ENCODE results near the gene CACNA1G. TPM values are rescaled to one million over a fixed set of nuclear protein-coding genes. Genes with fewer than 3 reads are reported as not detected.

The CACNA1G gene
- total and polyA plus RNA-seq, 2 experiments from 2014 or later = 0.06 to 0.97 TPM

- H2AFZ ChIP-seq = no peak overlapping the region
- no peaks in the 10 kb centered on the region for H3K9me3 ChIP-seq (ENCODE audit: low read depth)
- no peak for TF ChIP-seq EZH2phosphoT487 (IDR thresholded peaks at IDR 0.05; ENCODE audit: insufficient read depth, low read depth)
- no peak for TF ChIP-seq EZH2 (IDR thresholded peaks at IDR 0.05; ENCODE audit: insufficient read depth, poor library complexity, severe bottlenecking)
- no peaks in the 10 kb centered on the region for H3K4me1 ChIP-seq (ENCODE audit: insufficient read depth)
- H3K9ac ChIP-seq = no peak overlapping the region
- no peaks in the 10 kb centered on the region for H4K20me1 ChIP-seq (ENCODE audit: insufficient read depth)
- WGBS, 2 experiments (ENCODE audit: low coverage in 1 of 2, low lambda C conversion rate in 2 of 2, missing lambda C conversion rate in 2 of 2) = 46 to 48% methylated on average over 12 to 13 of the region's 13 CpGs
- no peak overlapping the region for H3K4me3 ChIP-seq
- no peak overlapping the region for H3K27ac ChIP-seq
- no peaks in the 10 kb centered on the region for H3K79me2 ChIP-seq (ENCODE audit: insufficient read depth)
- no peaks in the 10 kb centered on the region for H3K27me3 ChIP-seq (replicated peaks; ENCODE audit: insufficient read depth)
- no peaks in the 10 kb centered on the region for H3F3A ChIP-seq (ENCODE audit: insufficient read depth)
- in situ Hi-C loops (cut with MboI) = no loop called here
- H3K9me2 ChIP-seq (ENCODE audit: insufficient read depth) = no peaks in the 10 kb centered on the region
- no peaks in the 10 kb centered on the region for H3K36me3 ChIP-seq (ENCODE audit: low read depth)
- H3K4me2 ChIP-seq (ENCODE audit: unreplicated experiment) = no peak overlapping the region
- DNase-seq = no peak
These were observed 41.4 kb downstream of the CACNA1G start for GRCh38 chr17:50601823-50602375.

DNA sequence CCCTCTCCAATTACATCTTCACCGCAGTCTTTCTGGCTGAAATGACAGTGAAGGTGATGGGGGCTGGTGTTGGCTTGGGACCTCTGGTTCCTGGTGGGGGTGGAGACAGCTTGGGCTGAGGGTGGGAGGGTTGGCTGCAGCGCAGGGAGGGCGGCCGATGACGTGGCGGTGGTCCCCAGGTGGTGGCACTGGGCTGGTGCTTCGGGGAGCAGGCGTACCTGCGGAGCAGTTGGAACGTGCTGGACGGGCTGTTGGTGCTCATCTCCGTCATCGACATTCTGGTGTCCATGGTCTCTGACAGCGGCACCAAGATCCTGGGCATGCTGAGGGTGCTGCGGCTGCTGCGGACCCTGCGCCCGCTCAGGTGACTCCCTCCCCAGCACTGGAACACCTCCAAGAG lies 42.3 kb downstream of the CACNA1G start:
- in situ Hi-C loops (cut with MboI) = no loop called here
- Histone ChIP-seq H3K27me3 (replicated peaks; ENCODE audit: insufficient read depth) (no peaks in the 10 kb centered on the region), H3K4me2 (ENCODE audit: unreplicated experiment) (no peak overlapping the region), H2AFZ (no peak overlapping the region), H3K9me3 (ENCODE audit: low read depth) (no peaks in the 10 kb centered on the region), H3F3A (ENCODE audit: insufficient read depth) (no peaks in the 10 kb centered on the region), H4K20me1 (ENCODE audit: insufficient read depth) (no peaks in the 10 kb centered on the region), H3K4me1 (ENCODE audit: insufficient read depth) (no peaks in the 10 kb centered on the region), H3K4me3 (no peak overlapping the region), H3K9ac (no peak overlapping the region), H3K79me2 (ENCODE audit: insufficient read depth) (no peaks in the 10 kb centered on the region), H3K9me2 (ENCODE audit: insufficient read depth) (no peaks in the 10 kb centered on the region), H3K36me3 (ENCODE audit: low read depth) (no peaks in the 10 kb centered on the region), H3K27ac (no peak overlapping the region)
- 88 to 90% methylated on average over 18 of the region's 18 CpGs for WGBS, 2 experiments (ENCODE audit: low coverage in 1 of 2, low lambda C conversion rate in 2 of 2, missing lambda C conversion rate in 2 of 2)
- TF ChIP-seq EZH2phosphoT487 (IDR thresholded peaks at IDR 0.05; ENCODE audit: insufficient read depth, low read depth) (no peak), EZH2 (IDR thresholded peaks at IDR 0.05; ENCODE audit: insufficient read depth, poor library complexity, severe bottlenecking) (no peak)
- DNase-seq = no peak

- H3K4me1 ChIP-seq (ENCODE audit: insufficient read depth) = no peaks in the 10 kb centered on the region
- H3K4me3 ChIP-seq = no peak overlapping the region
- no peak overlapping the region for H3K9ac ChIP-seq
- TF ChIP-seq EZH2phosphoT487 (IDR thresholded peaks at IDR 0.05; ENCODE audit: insufficient read depth, low read depth) (no peak), EZH2 (IDR thresholded peaks at IDR 0.05; ENCODE audit: insufficient read depth, poor library complexity, severe bottlenecking) (no peak)
- no peaks in the 10 kb centered on the region for H3F3A ChIP-seq (ENCODE audit: insufficient read depth)
- no peaks in the 10 kb centered on the region for H3K9me2 ChIP-seq (ENCODE audit: insufficient read depth)
- no peak overlapping the region for H2AFZ ChIP-seq
- in situ Hi-C loops (cut with MboI) = no loop called here
- 74 to 76% methylated on average over 9 of the region's 9 CpGs for WGBS, 2 experiments (ENCODE audit: low coverage in 1 of 2, low lambda C conversion rate in 2 of 2, missing lambda C conversion rate in 2 of 2)
- no peaks in the 10 kb centered on the region for H3K27me3 ChIP-seq (replicated peaks; ENCODE audit: insufficient read depth)
- no peak overlapping the region for H3K27ac ChIP-seq
- H3K36me3 ChIP-seq (ENCODE audit: low read depth) = no peaks in the 10 kb centered on the region
- H3K79me2 ChIP-seq (ENCODE audit: insufficient read depth) = no peaks in the 10 kb centered on the region
- no peak overlapping the region for H3K4me2 ChIP-seq (ENCODE audit: unreplicated experiment)
- DNase-seq = peak; percentile 13
- no peaks in the 10 kb centered on the region for H4K20me1 ChIP-seq (ENCODE audit: insufficient read depth)
- H3K9me3 ChIP-seq (ENCODE audit: low read depth) = no peaks in the 10 kb centered on the region
These were observed 42.8 kb downstream of the CACNA1G start for GRCh38 chr17:50603340-50603739.

- H3K79me2 ChIP-seq (ENCODE audit: insufficient read depth) = no peaks in the 10 kb centered on the region
- no peaks in the 10 kb centered on the region for H3K9me2 ChIP-seq (ENCODE audit: insufficient read depth)
- no peaks in the 10 kb centered on the region for H4K20me1 ChIP-seq (ENCODE audit: insufficient read depth)
- 17 to 20% methylated on average over 12 to 13 of the region's 13 CpGs for WGBS, 2 experiments (ENCODE audit: low coverage in 1 of 2, low lambda C conversion rate in 2 of 2, missing lambda C conversion rate in 2 of 2)
- no peak overlapping the region for H2AFZ ChIP-seq
- H3K4me3 ChIP-seq = no peak overlapping the region
- H3K9me3 ChIP-seq (ENCODE audit: low read depth) = no peaks in the 10 kb centered on the region
- H3F3A ChIP-seq (ENCODE audit: insufficient read depth) = no peaks in the 10 kb centered on the region
- H3K27ac ChIP-seq = no peak overlapping the region
- no peak overlapping the region for H3K4me2 ChIP-seq (ENCODE audit: unreplicated experiment)
- no peaks in the 10 kb centered on the region for H3K27me3 ChIP-seq (replicated peaks; ENCODE audit: insufficient read depth)
- no peaks in the 10 kb centered on the region for H3K4me1 ChIP-seq (ENCODE audit: insufficient read depth)
- no peaks in the 10 kb centered on the region for H3K36me3 ChIP-seq (ENCODE audit: low read depth)
- in situ Hi-C loops (cut with MboI) = no loop called here
- no peak overlapping the region for H3K9ac ChIP-seq
- TF ChIP-seq EZH2phosphoT487 (IDR thresholded peaks at IDR 0.05; ENCODE audit: insufficient read depth, low read depth) (no peak), EZH2 (IDR thresholded peaks at IDR 0.05; ENCODE audit: insufficient read depth, poor library complexity, severe bottlenecking) (no peak)
- DNase-seq = peak; percentile 39
These were observed 44.0 kb downstream of the CACNA1G start for GRCh38 chr17:50604513-50604912.

DNA sequence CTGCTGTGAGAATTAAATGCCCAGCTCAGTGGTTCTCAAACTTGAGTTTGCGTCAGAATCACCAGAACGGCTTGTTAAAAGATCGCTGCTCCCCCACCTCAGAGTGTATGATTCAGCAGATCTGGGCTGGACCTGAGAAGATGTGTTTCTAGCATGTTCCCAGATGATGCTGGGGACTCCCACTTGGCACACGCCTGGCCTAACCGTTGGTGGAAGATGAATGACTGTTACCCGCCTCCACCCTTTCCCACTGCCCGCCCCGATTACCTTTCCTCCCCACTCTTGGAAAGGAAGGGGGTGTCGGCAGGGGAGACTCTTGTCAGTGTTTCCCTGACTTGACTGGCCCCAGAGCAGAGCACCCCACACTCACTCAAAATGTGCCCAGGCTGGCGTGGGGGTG lies 44.9 kb downstream of the CACNA1G start:
- Histone ChIP-seq H3K36me3 (ENCODE audit: low read depth) (no peaks in the 10 kb centered on the region), H3K27ac (no peak overlapping the region), H2AFZ (no peak overlapping the region), H3K9ac (no peak overlapping the region), H3K9me2 (ENCODE audit: insufficient read depth) (no peaks in the 10 kb centered on the region), H3K4me1 (ENCODE audit: insufficient read depth) (no peaks in the 10 kb centered on the region), H3F3A (ENCODE audit: insufficient read depth) (no peaks in the 10 kb centered on the region), H3K4me3 (no peak overlapping the region), H3K9me3 (ENCODE audit: low read depth) (no peaks in the 10 kb centered on the region), H3K27me3 (replicated peaks; ENCODE audit: insufficient read depth) (no peaks in the 10 kb centered on the region), H4K20me1 (ENCODE audit: insufficient read depth) (no peaks in the 10 kb centered on the region), H3K4me2 (ENCODE audit: unreplicated experiment) (no peak overlapping the region), H3K79me2 (ENCODE audit: insufficient read depth) (no peaks in the 10 kb centered on the region)
- 84 to 91% methylated on average over 10 of the region's 10 CpGs for WGBS, 2 experiments (ENCODE audit: low coverage in 1 of 2, low lambda C conversion rate in 2 of 2, missing lambda C conversion rate in 2 of 2)
- TF ChIP-seq EZH2phosphoT487 (IDR thresholded peaks at IDR 0.05; ENCODE audit: insufficient read depth, low read depth) (no peak), EZH2 (IDR thresholded peaks at IDR 0.05; ENCODE audit: insufficient read depth, poor library complexity, severe bottlenecking) (no peak)
- in situ Hi-C loops (cut with MboI) = no loop called here
- DNase-seq = no peak
